ENCODE measurements around the gene MCTP1.
"Not testable (repeated sequence)": the region's sequence is repeated elsewhere in the genome, so short reads cannot be mapped to it uniquely, and the experiment has no call there.

MCTP1 gene

DNA sequence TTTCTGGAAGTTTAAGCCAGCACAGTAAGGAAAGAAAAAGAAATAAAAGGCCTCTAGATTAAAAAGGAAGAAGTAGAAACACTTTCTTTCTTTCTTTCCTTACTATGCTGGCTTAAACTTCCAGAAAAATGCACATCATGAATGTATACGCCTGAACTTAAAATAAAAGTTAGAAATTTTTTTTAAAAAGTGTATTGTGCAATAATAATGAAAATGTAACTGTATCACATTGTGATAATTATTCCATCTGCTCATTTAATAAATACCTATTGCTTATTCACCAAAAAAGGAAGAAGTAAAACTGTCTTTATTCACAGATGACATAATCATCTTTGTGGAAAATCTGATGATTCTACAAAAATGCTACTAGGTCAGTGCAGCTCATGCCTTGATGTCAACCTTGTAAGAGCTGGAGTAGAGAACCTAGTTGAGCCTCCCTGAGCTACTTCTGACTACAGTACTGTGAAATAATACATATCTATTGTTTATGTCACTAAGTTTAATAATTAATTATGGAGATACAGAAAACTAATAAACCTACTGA lies 49.4 kb downstream of the MCTP1 start:
- Mint-ChIP-seq H3K9me3 (no peaks in the 10 kb centered on the region), H3K36me3 (ENCODE audit: low read depth) (no peaks in the 10 kb centered on the region), H3K4me3 (no peak overlapping the region), H3K27me3 (ENCODE audit: low read depth) (peaks cover 2% of the 10 kb centered on the region), H3K27ac (no peak overlapping the region), H3K4me1 (ENCODE audit: low read depth) (no peaks in the 10 kb centered on the region)
- DNase-seq (ENCODE audit: low spot score): no peak

DNA sequence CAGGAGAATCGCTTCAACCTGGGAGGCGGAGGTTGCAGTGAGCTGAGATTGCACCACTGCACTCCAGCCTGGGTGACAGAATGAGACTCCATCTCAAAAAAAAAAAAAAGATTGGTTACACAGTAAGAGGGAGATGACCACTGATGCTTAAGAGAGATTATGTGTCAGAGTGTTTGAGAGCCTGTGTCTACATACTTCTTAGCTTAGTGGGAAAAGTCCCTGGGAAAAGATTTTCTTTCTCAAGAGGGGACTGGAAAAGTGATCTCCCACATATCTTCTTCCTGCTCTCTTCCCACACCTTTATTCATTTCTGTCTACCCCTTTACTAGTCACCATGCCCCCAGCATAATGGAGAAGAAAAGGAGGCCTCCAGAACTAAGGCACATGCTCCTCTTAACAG lies 55.2 kb downstream of the MCTP1 start:
- no peaks in the 10 kb centered on the region for H3K27me3 Mint-ChIP-seq (ENCODE audit: low read depth)
- no peaks in the 10 kb centered on the region for H3K36me3 Mint-ChIP-seq (ENCODE audit: low read depth)
- no peak overlapping the region for H3K4me3 Mint-ChIP-seq
- no peak overlapping the region for H3K27ac Mint-ChIP-seq
- DNase-seq (ENCODE audit: low spot score): no peak
- no peaks in the 10 kb centered on the region for H3K9me3 Mint-ChIP-seq
- H3K4me1 Mint-ChIP-seq (ENCODE audit: low read depth): no peaks in the 10 kb centered on the region

GRCh38 chr5:95224701-95225459 lies 60.0 kb downstream of the MCTP1 start:
- no peaks in the 10 kb centered on the region for H3K36me3 Mint-ChIP-seq (ENCODE audit: low read depth)
- no peak overlapping the region for H3K27ac Mint-ChIP-seq
- H3K9me3 Mint-ChIP-seq: no peaks in the 10 kb centered on the region
- DNase-seq (ENCODE audit: low spot score): no peak
- no peaks in the 10 kb centered on the region for H3K4me1 Mint-ChIP-seq (ENCODE audit: low read depth)
- no peaks in the 10 kb centered on the region for H3K27me3 Mint-ChIP-seq (ENCODE audit: low read depth)
- no peak overlapping the region for H3K4me3 Mint-ChIP-seq

- no peak for DNase-seq (ENCODE audit: low spot score)
- Mint-ChIP-seq H3K4me3 (no peak overlapping the region), H3K36me3 (ENCODE audit: low read depth) (no peaks in the 10 kb centered on the region), H3K27me3 (ENCODE audit: low read depth) (no peaks in the 10 kb centered on the region), H3K9me3 (no peaks in the 10 kb centered on the region), H3K27ac (no peak overlapping the region), H3K4me1 (ENCODE audit: low read depth) (no peaks in the 10 kb centered on the region)
Measured at GRCh38 chr5:95223566-95224258, 61.2 kb downstream of the MCTP1 start.

DNA sequence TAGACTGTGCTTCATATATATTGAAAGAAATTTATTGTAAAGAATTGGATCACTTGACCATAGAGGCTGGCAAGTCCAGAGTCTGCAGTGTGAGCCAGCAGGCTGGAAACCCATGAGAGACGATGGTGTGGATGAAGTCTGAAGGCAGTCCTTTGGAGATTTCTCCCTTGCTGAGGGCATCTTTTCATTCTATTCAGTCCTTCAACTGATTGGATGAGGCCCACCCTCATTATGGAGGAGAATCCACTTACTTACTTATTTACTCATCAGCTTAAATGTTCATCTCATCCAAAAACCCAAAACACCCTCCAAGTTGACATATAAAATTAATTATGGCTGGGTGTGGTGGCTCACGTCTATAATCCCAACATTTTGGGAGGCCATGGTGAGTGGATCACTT lies 62.1 kb downstream of the MCTP1 start:
- no peaks in the 10 kb centered on the region for H3K4me1 Mint-ChIP-seq (ENCODE audit: low read depth)
- H3K9me3 Mint-ChIP-seq: no peaks in the 10 kb centered on the region
- no peak overlapping the region for H3K27ac Mint-ChIP-seq
- H3K27me3 Mint-ChIP-seq (ENCODE audit: low read depth): no peaks in the 10 kb centered on the region
- no peaks in the 10 kb centered on the region for H3K36me3 Mint-ChIP-seq (ENCODE audit: low read depth)
- H3K4me3 Mint-ChIP-seq: no peak overlapping the region
- no peak for DNase-seq (ENCODE audit: low spot score)

DNA sequence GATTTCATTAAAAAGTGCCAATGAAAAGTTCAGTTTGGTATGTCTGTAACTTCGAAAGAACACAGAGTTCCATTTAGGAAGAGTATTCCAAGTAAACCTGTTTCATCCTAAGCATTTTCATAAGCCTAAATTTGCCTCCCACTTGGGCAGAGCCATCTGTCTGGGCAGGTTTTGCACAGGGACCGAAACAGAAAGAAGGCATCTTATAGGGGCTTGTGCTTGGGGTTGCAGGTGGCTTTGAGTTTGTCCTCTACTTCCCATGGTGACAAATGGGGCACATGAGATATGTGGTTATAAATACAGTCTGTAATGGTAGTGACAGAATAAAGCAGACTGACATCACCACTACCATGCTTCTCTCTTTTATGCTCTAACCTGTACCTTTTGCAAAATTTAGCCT lies 63.7 kb downstream of the MCTP1 start:
- H3K27ac Mint-ChIP-seq: no peak overlapping the region
- H3K4me1 Mint-ChIP-seq (ENCODE audit: low read depth): no peaks in the 10 kb centered on the region
- no peaks in the 10 kb centered on the region for H3K36me3 Mint-ChIP-seq (ENCODE audit: low read depth)
- no peaks in the 10 kb centered on the region for H3K9me3 Mint-ChIP-seq
- DNase-seq (ENCODE audit: low spot score): no peak
- H3K4me3 Mint-ChIP-seq: no peak overlapping the region
- H3K27me3 Mint-ChIP-seq (ENCODE audit: low read depth): no peaks in the 10 kb centered on the region

DNA sequence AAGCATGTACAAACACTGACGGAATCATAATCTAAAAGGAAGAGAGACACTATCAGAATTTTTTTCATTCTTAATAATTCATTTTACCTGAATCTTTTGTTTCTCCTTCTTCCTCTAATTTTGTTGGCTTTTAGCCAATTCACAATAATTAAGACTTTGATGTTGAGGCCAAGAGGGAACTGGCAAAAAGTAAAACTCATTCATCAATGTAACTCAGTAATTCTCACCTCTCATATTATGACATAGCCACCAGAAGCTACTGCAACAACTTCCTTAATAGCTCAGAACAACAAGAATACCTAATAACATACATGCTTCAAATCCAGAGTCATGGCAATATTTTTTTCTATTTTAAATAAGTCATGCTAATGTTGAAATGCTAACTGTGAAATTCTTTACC lies 64.5 kb downstream of the MCTP1 start:
- Mint-ChIP-seq H3K4me3 (no peak overlapping the region), H3K4me1 (ENCODE audit: low read depth) (no peaks in the 10 kb centered on the region), H3K27ac (no peak overlapping the region), H3K27me3 (ENCODE audit: low read depth) (no peaks in the 10 kb centered on the region), H3K9me3 (no peaks in the 10 kb centered on the region), H3K36me3 (ENCODE audit: low read depth) (no peaks in the 10 kb centered on the region)
- no peak for DNase-seq (ENCODE audit: low spot score)

DNA sequence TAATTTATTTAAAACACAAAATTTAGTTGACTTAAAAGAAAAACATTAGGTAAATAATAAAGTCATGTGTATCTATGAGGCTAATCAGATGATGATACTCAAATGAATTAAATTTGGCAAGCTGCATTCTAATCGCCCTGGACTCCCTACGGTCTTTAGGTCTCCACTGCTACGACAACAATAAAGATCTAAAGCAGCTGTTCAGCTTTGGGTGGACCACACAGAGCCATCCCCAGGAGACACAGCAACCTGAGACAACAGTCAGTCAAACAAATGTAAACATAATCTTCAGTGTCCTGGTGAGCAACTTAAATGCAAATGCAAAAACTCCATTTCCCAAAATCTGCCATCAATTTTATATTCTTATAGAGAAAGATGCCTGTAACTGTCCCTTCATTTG lies 65.5 kb downstream of the MCTP1 start:
- no peaks in the 10 kb centered on the region for H3K27me3 Mint-ChIP-seq (ENCODE audit: low read depth)
- H3K4me1 Mint-ChIP-seq (ENCODE audit: low read depth): no peaks in the 10 kb centered on the region
- DNase-seq (ENCODE audit: low spot score): no peak
- no peaks in the 10 kb centered on the region for H3K36me3 Mint-ChIP-seq (ENCODE audit: low read depth)
- H3K9me3 Mint-ChIP-seq: no peaks in the 10 kb centered on the region
- no peak overlapping the region for H3K4me3 Mint-ChIP-seq
- H3K27ac Mint-ChIP-seq: no peak overlapping the region

DNA sequence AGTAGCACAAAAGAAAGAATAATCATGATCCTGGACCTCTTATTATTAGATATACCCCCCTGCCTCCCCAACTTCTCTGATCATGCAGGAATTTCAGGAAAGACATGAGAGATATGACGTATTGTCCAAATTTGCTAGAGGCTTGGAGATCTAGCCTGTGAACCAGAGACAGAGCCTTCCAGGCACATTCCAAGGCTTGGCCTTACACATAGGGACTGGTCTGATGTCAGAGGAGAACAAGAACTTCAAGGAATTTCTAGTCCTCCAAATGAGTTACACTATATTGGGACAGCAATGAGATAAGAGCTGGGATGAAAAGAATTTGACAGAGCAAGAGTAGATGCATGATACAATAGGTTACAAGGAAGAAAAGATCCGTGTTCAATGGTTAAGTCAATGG lies 67.0 kb downstream of the MCTP1 start:
- DNase-seq (ENCODE audit: low spot score): no peak
- Mint-ChIP-seq H3K4me3 (no peak overlapping the region), H3K4me1 (ENCODE audit: low read depth) (no peaks in the 10 kb centered on the region), H3K27me3 (ENCODE audit: low read depth) (no peaks in the 10 kb centered on the region), H3K36me3 (ENCODE audit: low read depth) (no peaks in the 10 kb centered on the region), H3K27ac (no peak overlapping the region), H3K9me3 (no peaks in the 10 kb centered on the region)

GRCh38 chr5:95217351-95217750 lies 67.5 kb downstream of the MCTP1 start:
- H3K36me3 Mint-ChIP-seq (ENCODE audit: low read depth): no peaks in the 10 kb centered on the region
- no peak overlapping the region for H3K27ac Mint-ChIP-seq
- no peaks in the 10 kb centered on the region for H3K27me3 Mint-ChIP-seq (ENCODE audit: low read depth)
- H3K4me3 Mint-ChIP-seq: no peak overlapping the region
- no peaks in the 10 kb centered on the region for H3K9me3 Mint-ChIP-seq
- no peak for DNase-seq (ENCODE audit: low spot score)
- no peaks in the 10 kb centered on the region for H3K4me1 Mint-ChIP-seq (ENCODE audit: low read depth)

DNA sequence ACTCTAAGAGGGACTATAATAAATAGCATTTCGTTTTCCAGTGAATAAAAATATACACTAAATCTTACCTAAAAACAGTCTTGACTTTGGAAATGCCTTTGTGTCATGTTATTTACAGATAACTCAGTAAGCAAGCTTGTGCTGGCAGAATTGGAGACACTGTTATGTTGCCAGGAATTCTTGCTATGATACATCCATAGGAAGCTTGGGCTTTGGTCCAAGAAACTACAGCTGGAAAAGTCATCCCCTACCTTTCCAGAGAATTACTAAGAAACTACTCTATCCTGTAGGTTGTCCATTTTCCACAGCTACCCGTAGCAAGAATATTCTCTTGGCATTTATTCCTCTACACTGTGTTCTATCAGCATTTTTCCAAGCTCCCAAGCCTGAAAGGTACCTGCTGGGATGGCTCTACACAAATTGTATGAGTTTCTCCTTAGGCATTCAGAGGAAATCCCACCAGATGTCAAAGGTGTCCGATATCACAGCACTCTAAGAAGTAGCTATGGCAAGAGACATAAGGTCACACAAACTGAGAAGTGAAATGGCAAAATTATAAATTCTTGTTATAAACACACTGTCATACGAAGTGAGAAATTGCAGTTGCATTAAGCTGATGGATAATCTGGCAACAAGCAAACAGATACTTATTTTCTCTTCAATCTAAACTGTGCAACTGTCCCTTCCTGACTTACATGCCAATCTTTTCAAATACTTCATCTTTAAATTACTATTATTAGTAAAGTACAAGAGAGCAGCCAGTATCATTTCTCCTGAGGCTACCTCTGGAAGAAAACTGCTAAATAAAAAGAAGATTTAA lies 68.5 kb downstream of the MCTP1 start:
- H3K27me3 Mint-ChIP-seq (ENCODE audit: low read depth): no peaks in the 10 kb centered on the region
- no peaks in the 10 kb centered on the region for H3K4me1 Mint-ChIP-seq (ENCODE audit: low read depth)
- H3K9me3 Mint-ChIP-seq: no peaks in the 10 kb centered on the region
- no peak overlapping the region for H3K4me3 Mint-ChIP-seq
- no peak for DNase-seq (ENCODE audit: low spot score)
- no peak overlapping the region for H3K27ac Mint-ChIP-seq
- H3K36me3 Mint-ChIP-seq (ENCODE audit: low read depth): no peaks in the 10 kb centered on the region

- not testable (repeated sequence) for H3K4me3 Mint-ChIP-seq; H3K4me1 Mint-ChIP-seq (ENCODE audit: low read depth); H3K27me3 Mint-ChIP-seq (ENCODE audit: low read depth); H3K9me3 Mint-ChIP-seq; DNase-seq (ENCODE audit: low spot score); H3K27ac Mint-ChIP-seq; H3K36me3 Mint-ChIP-seq (ENCODE audit: low read depth)
Measured at GRCh38 chr5:95207811-95208210, 77.1 kb downstream of the MCTP1 start.

- DNase-seq (ENCODE audit: low spot score): no peak
- H3K4me3 Mint-ChIP-seq: no peak overlapping the region
- no peaks in the 10 kb centered on the region for H3K4me1 Mint-ChIP-seq (ENCODE audit: low read depth)
- no peaks in the 10 kb centered on the region for H3K36me3 Mint-ChIP-seq (ENCODE audit: low read depth)
- H3K27me3 Mint-ChIP-seq (ENCODE audit: low read depth): no peaks in the 10 kb centered on the region
- H3K9me3 Mint-ChIP-seq: no peaks in the 10 kb centered on the region
- H3K27ac Mint-ChIP-seq: no peak overlapping the region
Measured at GRCh38 chr5:95194856-95195255, 90.0 kb downstream of the MCTP1 start.

- no peak overlapping the region for H3K4me3 Mint-ChIP-seq
- no peaks in the 10 kb centered on the region for H3K4me1 Mint-ChIP-seq (ENCODE audit: low read depth)
- H3K27ac Mint-ChIP-seq: no peak overlapping the region
- H3K27me3 Mint-ChIP-seq (ENCODE audit: low read depth): no peaks in the 10 kb centered on the region
- no peak for DNase-seq (ENCODE audit: low spot score)
- H3K9me3 Mint-ChIP-seq: no peaks in the 10 kb centered on the region
- H3K36me3 Mint-ChIP-seq (ENCODE audit: low read depth): no peaks in the 10 kb centered on the region
Measured at GRCh38 chr5:95191330-95191729, 93.6 kb downstream of the MCTP1 start.
